Measurements from ENCODE around the gene TNPO1. TPM values are rescaled to one million over a fixed set of nuclear protein-coding genes. Genes with fewer than 3 reads are reported as not detected.

The TNPO1 gene
- total and polyA plus RNA-seq, 2 of the 13 experiments (the other 11 are each of a cell fraction or from before 2014, with no cell fraction given): 26.7 to 123 TPM

DNA sequence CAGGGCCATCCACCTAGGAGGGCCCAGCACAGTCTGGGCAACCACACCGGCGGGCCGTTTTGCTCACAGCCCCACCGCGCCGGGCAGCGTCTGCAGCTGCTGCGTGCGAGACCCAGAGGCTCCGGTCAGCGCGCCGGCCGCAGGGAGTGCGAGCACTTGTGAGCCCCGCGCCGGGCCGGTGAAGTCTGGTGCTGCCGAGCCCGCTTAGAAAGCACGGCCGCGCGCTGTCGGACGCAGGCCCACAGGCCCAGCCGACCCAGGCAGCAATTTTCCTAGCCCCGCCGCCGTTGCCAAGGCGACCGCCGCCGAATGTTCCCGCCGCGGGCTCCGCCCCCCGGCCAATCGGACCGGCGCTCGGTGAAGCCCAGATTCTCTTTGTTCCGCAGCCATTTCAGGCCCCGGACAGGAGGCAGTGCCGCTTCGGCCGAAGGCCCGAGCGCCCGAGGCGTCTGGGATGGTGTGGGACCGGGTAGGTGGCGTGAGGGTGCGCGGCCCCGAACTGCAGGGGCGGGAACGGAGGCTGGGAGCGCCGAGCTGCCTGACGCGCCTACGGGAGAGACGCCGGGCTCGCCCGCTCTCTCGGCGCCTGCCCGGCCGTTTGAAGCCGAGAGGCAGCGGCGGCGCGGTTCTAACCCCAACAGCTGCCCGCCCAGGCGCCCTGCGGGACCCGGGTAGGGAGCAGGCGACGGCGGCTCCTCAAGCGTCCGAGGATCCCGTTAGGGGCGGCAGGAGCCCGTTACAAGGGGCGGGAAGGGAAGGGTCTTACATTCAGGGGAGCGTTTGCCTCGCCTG, at the start of gene TNPO1 (continued):
- TF ChIP-seq ZNF746 (CRISPR knock-in tag; IDR thresholded peaks at IDR 0.05): 0 out of 2 replicates have a peak, but pooled peaks have one; percentile 15
- TF ChIP-seq IRF2 (CRISPR knock-in tag; IDR thresholded peaks at IDR 0.05): no peak
- no peak for TF ChIP-seq JUN (CRISPR knock-in tag; IDR thresholded peaks at IDR 0.05)
- TF ChIP-seq, protein P1, sequence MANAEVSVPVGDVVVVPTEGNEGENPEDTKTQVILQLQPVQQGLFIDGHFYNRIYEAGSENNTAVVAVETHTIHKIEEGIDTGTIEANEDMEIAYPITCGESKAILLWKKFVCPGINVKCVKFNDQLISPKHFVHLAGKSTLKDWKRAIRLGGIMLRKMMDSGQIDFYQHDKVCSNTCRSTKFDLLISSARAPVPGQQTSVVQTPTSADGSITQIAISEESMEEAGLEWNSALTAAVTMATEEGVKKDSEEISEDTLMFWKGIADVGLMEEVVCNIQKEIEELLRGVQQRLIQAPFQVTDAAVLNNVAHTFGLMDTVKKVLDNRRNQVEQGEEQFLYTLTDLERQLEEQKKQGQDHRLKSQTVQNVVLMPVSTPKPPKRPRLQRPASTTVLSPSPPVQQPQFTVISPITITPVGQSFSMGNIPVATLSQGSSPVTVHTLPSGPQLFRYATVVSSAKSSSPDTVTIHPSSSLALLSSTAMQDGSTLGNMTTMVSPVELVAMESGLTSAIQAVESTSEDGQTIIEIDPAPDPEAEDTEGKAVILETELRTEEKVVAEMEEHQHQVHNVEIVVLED (CRISPR knock-in tag; IDR thresholded peaks at IDR 0.05; ENCODE audit: borderline replicate concordance): peak; percentile 44; the same call in 1 of the 2 replicates
- no peak for TF ChIP-seq KDM6A (CRISPR knock-in tag; IDR thresholded peaks at IDR 0.05; ENCODE audit: low read depth)
- no peak for TF ChIP-seq RORA (CRISPR knock-in tag; IDR thresholded peaks at IDR 0.05)
- peak; percentile 37; the same call in 1 of the 2 replicates for TF ChIP-seq MED13 (CRISPR knock-in tag; IDR thresholded peaks at IDR 0.05)
- no peak for TF ChIP-seq MAFF (IDR thresholded peaks at IDR 0.05; ENCODE audit: low read depth, low read length)
- TF ChIP-seq RCOR2 (CRISPR knock-in tag; IDR thresholded peaks at IDR 0.05): no peak
- TF ChIP-seq BRCA1 (CRISPR knock-in tag; IDR thresholded peaks at IDR 0.05): peak; percentile 33; the same call in 1 of the 2 replicates
- no peak for TF ChIP-seq SCMH1 (CRISPR knock-in tag; IDR thresholded peaks at IDR 0.05; ENCODE audit: borderline replicate concordance)
- peak; percentile 42; the same call in 1 of the 2 replicates for TF ChIP-seq TGIF2 (CRISPR knock-in tag; IDR thresholded peaks at IDR 0.05)
- TF ChIP-seq EHMT2 (IDR thresholded peaks at IDR 0.05; ENCODE audit: borderline replicate concordance, low read depth, low read length): no peak
- TF ChIP-seq, protein P2, sequence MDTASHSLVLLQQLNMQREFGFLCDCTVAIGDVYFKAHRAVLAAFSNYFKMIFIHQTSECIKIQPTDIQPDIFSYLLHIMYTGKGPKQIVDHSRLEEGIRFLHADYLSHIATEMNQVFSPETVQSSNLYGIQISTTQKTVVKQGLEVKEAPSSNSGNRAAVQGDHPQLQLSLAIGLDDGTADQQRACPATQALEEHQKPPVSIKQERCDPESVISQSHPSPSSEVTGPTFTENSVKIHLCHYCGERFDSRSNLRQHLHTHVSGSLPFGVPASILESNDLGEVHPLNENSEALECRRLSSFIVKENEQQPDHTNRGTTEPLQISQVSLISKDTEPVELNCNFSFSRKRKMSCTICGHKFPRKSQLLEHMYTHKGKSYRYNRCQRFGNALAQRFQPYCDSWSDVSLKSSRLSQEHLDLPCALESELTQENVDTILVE (CRISPR knock-in tag; IDR thresholded peaks at IDR 0.05): no peak
- no peak for TF ChIP-seq ZKSCAN1 (IDR thresholded peaks at IDR 0.05; ENCODE audit: low read length)
- TF ChIP-seq KAT2B (IDR thresholded peaks at IDR 0.05; ENCODE audit: borderline replicate concordance, low read depth, low read length): no peak
- no peak for TF ChIP-seq NFIC (IDR thresholded peaks at IDR 0.05; ENCODE audit: low read length)
- no peak for TF ChIP-seq MIER3 (CRISPR knock-in tag; IDR thresholded peaks at IDR 0.05; ENCODE audit: borderline replicate concordance)
- TF ChIP-seq ZNF251 (CRISPR knock-in tag; IDR thresholded peaks at IDR 0.05): no peak
- TF ChIP-seq ZNF567 (CRISPR knock-in tag; IDR thresholded peaks at IDR 0.05; ENCODE audit: borderline replicate concordance): no peak
- peak; percentile 63; the same call in 1 of the 2 replicates for TF ChIP-seq ZNF350 (CRISPR knock-in tag; IDR thresholded peaks at IDR 0.05; ENCODE audit: borderline replicate concordance, low read depth)
- TF ChIP-seq ZNF546 (CRISPR knock-in tag; conservative IDR thresholded peaks at IDR 0.05): 0 out of 2 replicates have a peak, but pooled peaks have one; percentile 58
- TF ChIP-seq ZNF570 (CRISPR knock-in tag; IDR thresholded peaks at IDR 0.05; ENCODE audit: borderline replicate concordance): 0 out of 2 replicates have a peak, but pooled peaks have one; percentile 65
- TF ChIP-seq ZNF296 (CRISPR knock-in tag; conservative IDR thresholded peaks at IDR 0.05): no peak
- TF ChIP-seq SMC3 (IDR thresholded peaks at IDR 0.05; ENCODE audit: low read length): no peak
- TF ChIP-seq MYC (CRISPR knock-in tag; IDR thresholded peaks at IDR 0.05; ENCODE audit: borderline replicate concordance): peak; percentile 68; the same call in 1 of the 2 replicates
- TF ChIP-seq ZNF589 (CRISPR knock-in tag; conservative IDR thresholded peaks at IDR 0.05): no peak
- TF ChIP-seq, protein P3, sequence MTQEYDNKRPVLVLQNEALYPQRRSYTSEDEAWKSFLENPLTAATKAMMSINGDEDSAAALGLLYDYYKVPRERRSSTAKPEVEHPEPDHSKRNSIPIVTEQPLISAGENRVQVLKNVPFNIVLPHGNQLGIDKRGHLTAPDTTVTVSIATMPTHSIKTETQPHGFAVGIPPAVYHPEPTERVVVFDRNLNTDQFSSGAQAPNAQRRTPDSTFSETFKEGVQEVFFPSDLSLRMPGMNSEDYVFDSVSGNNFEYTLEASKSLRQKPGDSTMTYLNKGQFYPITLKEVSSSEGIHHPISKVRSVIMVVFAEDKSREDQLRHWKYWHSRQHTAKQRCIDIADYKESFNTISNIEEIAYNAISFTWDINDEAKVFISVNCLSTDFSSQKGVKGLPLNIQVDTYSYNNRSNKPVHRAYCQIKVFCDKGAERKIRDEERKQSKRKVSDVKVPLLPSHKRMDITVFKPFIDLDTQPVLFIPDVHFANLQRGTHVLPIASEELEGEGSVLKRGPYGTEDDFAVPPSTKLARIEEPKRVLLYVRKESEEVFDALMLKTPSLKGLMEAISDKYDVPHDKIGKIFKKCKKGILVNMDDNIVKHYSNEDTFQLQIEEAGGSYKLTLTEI (CRISPR knock-in tag; conservative IDR thresholded peaks at IDR 0.05): no peak
